ENCODE data around the gene DDA1. TPM values are rescaled to one million over a fixed set of nuclear protein-coding genes. Genes with fewer than 3 reads are reported as not detected.

Gene DDA1
- total and polyA plus RNA-seq, 2 of the 13 experiments (the other 11 are each of a cell fraction or from before 2014, with no cell fraction given) = 24.5 to 26.0 TPM

DNA sequence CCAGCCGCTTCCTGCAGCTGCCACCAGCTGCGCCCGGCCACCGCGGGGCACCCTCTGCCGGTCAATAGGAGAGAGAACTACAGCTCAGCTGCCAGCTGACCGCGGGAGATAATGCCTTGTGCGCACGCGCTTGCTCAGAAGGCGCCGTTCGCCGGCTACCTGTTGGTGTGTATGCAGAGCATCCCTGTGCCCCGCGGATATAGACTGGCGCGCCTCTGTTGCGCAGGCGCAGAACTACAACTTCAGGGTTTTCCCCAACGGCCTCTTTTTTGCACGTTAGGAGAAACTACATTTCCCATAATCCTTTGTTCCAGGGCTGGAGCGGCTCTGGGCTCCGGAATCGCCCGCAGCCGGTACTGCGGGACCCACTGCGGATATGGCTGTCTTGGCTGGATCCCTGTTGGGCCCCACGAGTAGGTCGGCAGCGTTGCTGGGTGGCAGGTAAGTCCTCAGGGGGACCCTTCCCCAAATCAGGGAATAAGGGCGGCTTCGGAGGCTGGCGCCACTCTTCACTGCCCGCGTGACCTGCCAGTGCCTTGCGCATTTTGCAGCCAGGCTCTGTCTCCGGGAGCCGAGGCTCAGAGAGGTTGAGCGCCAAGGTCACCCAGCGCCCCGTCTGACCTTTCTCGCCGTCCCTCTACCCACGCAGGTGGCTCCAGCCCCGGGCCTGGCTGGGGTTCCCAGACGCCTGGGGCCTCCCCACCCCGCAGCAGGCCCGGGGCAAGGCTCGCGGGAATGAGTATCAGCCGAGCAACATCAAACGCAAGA lies 3.7 kb upstream of the DDA1 start, which contains the start of gene MRPL34 (continued):
- TF ChIP-seq, protein P1, sequence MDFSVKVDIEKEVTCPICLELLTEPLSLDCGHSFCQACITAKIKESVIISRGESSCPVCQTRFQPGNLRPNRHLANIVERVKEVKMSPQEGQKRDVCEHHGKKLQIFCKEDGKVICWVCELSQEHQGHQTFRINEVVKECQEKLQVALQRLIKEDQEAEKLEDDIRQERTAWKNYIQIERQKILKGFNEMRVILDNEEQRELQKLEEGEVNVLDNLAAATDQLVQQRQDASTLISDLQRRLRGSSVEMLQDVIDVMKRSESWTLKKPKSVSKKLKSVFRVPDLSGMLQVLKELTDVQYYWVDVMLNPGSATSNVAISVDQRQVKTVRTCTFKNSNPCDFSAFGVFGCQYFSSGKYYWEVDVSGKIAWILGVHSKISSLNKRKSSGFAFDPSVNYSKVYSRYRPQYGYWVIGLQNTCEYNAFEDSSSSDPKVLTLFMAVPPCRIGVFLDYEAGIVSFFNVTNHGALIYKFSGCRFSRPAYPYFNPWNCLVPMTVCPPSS (IDR thresholded peaks at IDR 0.05) = no peak
- TF ChIP-seq ZFY (CRISPR knock-in tag; IDR thresholded peaks at IDR 0.05) (peak; percentile 92), ZNF430 (CRISPR knock-in tag; IDR thresholded peaks at IDR 0.05) (no peak; the same call in 1 of the 2 replicates), SIX4 (CRISPR knock-in tag; IDR thresholded peaks at IDR 0.05) (no peak), SRF (IDR thresholded peaks at IDR 0.05; ENCODE audit: low read depth, low read length) (no peak), RBM39 (IDR thresholded peaks at IDR 0.05; ENCODE audit: low read depth, low read length, poor library complexity, severe bottlenecking) (peak; percentile 59), ZFP37 (CRISPR knock-in tag; IDR thresholded peaks at IDR 0.05; ENCODE audit: borderline replicate concordance) (peak; percentile 21; the same call in 1 of the 2 replicates), HCFC1 (IDR thresholded peaks at IDR 0.05; ENCODE audit: low read depth, low read length) (peak; percentile 66; the same call in 1 of the 2 replicates), NPAS2 (CRISPR knock-in tag; IDR thresholded peaks at IDR 0.05; ENCODE audit: borderline replicate concordance) (no peak), IKZF1 (IDR thresholded peaks at IDR 0.05) (no peak)
- TF ChIP-seq, protein P2, sequence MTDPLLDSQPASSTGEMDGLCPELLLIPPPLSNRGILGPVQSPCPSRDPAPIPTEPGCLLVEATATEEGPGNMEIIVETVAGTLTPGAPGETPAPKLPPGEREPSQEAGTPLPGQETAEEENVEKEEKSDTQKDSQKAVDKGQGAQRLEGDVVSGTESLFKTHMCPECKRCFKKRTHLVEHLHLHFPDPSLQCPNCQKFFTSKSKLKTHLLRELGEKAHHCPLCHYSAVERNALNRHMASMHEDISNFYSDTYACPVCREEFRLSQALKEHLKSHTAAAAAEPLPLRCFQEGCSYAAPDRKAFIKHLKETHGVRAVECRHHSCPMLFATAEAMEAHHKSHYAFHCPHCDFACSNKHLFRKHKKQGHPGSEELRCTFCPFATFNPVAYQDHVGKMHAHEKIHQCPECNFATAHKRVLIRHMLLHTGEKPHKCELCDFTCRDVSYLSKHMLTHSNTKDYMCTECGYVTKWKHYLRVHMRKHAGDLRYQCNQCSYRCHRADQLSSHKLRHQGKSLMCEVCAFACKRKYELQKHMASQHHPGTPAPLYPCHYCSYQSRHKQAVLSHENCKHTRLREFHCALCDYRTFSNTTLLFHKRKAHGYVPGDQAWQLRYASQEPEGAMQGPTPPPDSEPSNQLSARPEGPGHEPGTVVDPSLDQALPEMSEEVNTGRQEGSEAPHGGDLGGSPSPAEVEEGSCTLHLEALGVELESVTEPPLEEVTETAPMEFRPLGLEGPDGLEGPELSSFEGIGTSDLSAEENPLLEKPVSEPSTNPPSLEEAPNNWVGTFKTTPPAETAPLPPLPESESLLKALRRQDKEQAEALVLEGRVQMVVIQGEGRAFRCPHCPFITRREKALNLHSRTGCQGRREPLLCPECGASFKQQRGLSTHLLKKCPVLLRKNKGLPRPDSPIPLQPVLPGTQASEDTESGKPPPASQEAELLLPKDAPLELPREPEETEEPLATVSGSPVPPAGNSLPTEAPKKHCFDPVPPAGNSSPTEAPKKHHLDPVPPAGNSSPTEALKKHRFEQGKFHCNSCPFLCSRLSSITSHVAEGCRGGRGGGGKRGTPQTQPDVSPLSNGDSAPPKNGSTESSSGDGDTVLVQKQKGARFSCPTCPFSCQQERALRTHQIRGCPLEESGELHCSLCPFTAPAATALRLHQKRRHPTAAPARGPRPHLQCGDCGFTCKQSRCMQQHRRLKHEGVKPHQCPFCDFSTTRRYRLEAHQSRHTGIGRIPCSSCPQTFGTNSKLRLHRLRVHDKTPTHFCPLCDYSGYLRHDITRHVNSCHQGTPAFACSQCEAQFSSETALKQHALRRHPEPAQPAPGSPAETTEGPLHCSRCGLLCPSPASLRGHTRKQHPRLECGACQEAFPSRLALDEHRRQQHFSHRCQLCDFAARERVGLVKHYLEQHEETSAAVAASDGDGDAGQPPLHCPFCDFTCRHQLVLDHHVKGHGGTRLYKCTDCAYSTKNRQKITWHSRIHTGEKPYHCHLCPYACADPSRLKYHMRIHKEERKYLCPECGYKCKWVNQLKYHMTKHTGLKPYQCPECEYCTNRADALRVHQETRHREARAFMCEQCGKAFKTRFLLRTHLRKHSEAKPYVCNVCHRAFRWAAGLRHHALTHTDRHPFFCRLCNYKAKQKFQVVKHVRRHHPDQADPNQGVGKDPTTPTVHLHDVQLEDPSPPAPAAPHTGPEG (CRISPR knock-in tag; IDR thresholded peaks at IDR 0.05) = peak; percentile 89
- TF ChIP-seq, protein P3, sequence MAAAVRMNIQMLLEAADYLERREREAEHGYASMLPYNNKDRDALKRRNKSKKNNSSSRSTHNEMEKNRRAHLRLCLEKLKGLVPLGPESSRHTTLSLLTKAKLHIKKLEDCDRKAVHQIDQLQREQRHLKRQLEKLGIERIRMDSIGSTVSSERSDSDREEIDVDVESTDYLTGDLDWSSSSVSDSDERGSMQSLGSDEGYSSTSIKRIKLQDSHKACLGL (CRISPR knock-in tag; IDR thresholded peaks at IDR 0.05) = peak; percentile 78; the same call in 1 of the 2 replicates
- TF ChIP-seq, protein P4, sequence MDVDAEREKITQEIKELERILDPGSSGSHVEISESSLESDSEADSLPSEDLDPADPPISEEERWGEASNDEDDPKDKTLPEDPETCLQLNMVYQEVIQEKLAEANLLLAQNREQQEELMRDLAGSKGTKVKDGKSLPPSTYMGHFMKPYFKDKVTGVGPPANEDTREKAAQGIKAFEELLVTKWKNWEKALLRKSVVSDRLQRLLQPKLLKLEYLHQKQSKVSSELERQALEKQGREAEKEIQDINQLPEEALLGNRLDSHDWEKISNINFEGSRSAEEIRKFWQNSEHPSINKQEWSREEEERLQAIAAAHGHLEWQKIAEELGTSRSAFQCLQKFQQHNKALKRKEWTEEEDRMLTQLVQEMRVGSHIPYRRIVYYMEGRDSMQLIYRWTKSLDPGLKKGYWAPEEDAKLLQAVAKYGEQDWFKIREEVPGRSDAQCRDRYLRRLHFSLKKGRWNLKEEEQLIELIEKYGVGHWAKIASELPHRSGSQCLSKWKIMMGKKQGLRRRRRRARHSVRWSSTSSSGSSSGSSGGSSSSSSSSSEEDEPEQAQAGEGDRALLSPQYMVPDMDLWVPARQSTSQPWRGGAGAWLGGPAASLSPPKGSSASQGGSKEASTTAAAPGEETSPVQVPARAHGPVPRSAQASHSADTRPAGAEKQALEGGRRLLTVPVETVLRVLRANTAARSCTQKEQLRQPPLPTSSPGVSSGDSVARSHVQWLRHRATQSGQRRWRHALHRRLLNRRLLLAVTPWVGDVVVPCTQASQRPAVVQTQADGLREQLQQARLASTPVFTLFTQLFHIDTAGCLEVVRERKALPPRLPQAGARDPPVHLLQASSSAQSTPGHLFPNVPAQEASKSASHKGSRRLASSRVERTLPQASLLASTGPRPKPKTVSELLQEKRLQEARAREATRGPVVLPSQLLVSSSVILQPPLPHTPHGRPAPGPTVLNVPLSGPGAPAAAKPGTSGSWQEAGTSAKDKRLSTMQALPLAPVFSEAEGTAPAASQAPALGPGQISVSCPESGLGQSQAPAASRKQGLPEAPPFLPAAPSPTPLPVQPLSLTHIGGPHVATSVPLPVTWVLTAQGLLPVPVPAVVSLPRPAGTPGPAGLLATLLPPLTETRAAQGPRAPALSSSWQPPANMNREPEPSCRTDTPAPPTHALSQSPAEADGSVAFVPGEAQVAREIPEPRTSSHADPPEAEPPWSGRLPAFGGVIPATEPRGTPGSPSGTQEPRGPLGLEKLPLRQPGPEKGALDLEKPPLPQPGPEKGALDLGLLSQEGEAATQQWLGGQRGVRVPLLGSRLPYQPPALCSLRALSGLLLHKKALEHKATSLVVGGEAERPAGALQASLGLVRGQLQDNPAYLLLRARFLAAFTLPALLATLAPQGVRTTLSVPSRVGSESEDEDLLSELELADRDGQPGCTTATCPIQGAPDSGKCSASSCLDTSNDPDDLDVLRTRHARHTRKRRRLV (CRISPR knock-in tag; IDR thresholded peaks at IDR 0.05) = no peak
- TF ChIP-seq, protein P5, sequence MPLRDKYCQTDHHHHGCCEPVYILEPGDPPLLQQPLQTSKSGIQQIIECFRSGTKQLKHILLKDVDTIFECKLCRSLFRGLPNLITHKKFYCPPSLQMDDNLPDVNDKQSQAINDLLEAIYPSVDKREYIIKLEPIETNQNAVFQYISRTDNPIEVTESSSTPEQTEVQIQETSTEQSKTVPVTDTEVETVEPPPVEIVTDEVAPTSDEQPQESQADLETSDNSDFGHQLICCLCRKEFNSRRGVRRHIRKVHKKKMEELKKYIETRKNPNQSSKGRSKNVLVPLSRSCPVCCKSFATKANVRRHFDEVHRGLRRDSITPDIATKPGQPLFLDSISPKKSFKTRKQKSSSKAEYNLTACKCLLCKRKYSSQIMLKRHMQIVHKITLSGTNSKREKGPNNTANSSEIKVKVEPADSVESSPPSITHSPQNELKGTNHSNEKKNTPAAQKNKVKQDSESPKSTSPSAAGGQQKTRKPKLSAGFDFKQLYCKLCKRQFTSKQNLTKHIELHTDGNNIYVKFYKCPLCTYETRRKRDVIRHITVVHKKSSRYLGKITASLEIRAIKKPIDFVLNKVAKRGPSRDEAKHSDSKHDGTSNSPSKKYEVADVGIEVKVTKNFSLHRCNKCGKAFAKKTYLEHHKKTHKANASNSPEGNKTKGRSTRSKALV (CRISPR knock-in tag; IDR thresholded peaks at IDR 0.05) = peak; percentile 59
